ENCODE measurements around the gene TPPP2. TPM values are rescaled to one million over a fixed set of nuclear protein-coding genes. Genes with fewer than 3 reads are reported as not detected.

Gene TPPP2
- total and polyA plus RNA-seq, 9 of the 15 experiments (the other 6 are each of a cell fraction or from before 2014, with no cell fraction given) = 0.18 TPM; not detected in 8

- Histone ChIP-seq H3K4me2 (ENCODE audit: insufficient read depth, low read length) (no peak overlapping the region), H3K36me3 (ENCODE audit: control insufficient read depth, insufficient read depth, low read length) (no peaks in the 10 kb centered on the region), H3K4me1 (replicated peaks in 1 of 2; ENCODE audit: control insufficient read depth in 2 of 2, insufficient read depth in 2 of 2, low read length in 2 of 2) (peaks cover 14 to 27% of the 10 kb centered on the region in 2 experiments), H3K9me3 (replicated peaks; ENCODE audit: control insufficient read depth, insufficient read depth, low read depth, low read length) (no peaks in the 10 kb centered on the region), H3K9me1 (ENCODE audit: control insufficient read depth, insufficient read depth, low read length) (peaks cover 2% of the 10 kb centered on the region), H4K20me1 (replicated peaks; ENCODE audit: control insufficient read depth, insufficient read depth, low read length) (no peaks in the 10 kb centered on the region), H3K79me2 (ENCODE audit: control insufficient read depth, insufficient read depth, low read length) (no peaks in the 10 kb centered on the region), H3K9ac (ENCODE audit: insufficient read depth in 1 of 2, low read depth in 2 of 2, low read length in 2 of 2) (no peak overlapping the region), H3K4me3 (no peak overlapping the region), H2AFZ (ENCODE audit: low read depth, low read length) (no peak overlapping the region), H3K27me3 (ENCODE audit: control insufficient read depth in 2 of 2, insufficient read depth in 2 of 2, low read length in 2 of 2) (no peaks in the 10 kb centered on the region), H3K27ac (ENCODE audit: extremely low read depth, low read depth, low read length) (no peak overlapping the region)
- WGBS (ENCODE audit: insufficient coverage, low coverage, missing lambda C conversion rate) = 72% methylated on average over 11 of the region's 12 CpGs
- FAIRE-seq = no peak
- intact Hi-C loops (cut with micrococcal nuclease) = no loop called here
- ChIA-PET CTCF (ENCODE audit: low intra/inter-chr PET ratio) (no interaction called here), POLR2A (no interaction called here)
- in situ Hi-C loops (cut with MboI) = no loop called here
- no peak for DNase-seq (ENCODE audit: extremely low read depth in 1 of 4, low spot score in 3 of 4)
- BruUV-seq (replicated peaks) = no TSS peak
- no peak for ATAC-seq
- TF ChIP-seq L3MBTL2 (IDR thresholded peaks at IDR 0.05) = no peak
- no peak for TF ChIP-seq ZNF253 (CRISPR knock-in tag; conservative IDR thresholded peaks at IDR 0.05)
- TF ChIP-seq CTCF (IDR thresholded peaks at IDR 0.05 in 2 of 3, conservative IDR thresholded peaks at IDR 0.05 in 1 of 3; ENCODE audit: insufficient read depth in 2 of 3, low read depth in 1 of 3, low read length in 3 of 3) = no peak
- TF ChIP-seq ILF3 (IDR thresholded peaks at IDR 0.05; ENCODE audit: borderline replicate concordance) = no peak
Measured at GRCh38 chr14:21030531-21030930, 514 bp downstream of the TPPP2 start.

Measured in K562 (cell line).